OCI-LY7 (cell line): Measurements from ENCODE around the gene ABCA8.
"Not testable (repeated sequence)": the region's sequence is repeated elsewhere in the genome, so short reads cannot be mapped to it uniquely, and the experiment has no call there.

Experiments used
- EZH2phosphoT487 ChIP-seq: fragments of 200-600 bp; sonication (generic); IDR thresholded peaks from 2 replicates; pipeline ENCODE4 v1.6.1; 2018; ENCODE audit warnings: low read depth, borderline replicate concordance, mild to moderate bottlenecking, mixed run types, antibody characterized with exemption, low read length, moderate library complexity, mixed read lengths
- TF ChIP-seq, protein P1 (sequence below): fragments of 200-600 bp; sonication (generic); conservative IDR thresholded peaks from 2 replicates; pipeline ENCODE4 v1.5.1; 2014; ENCODE audit warnings: mild to moderate bottlenecking, antibody characterized with exemption, low read length, moderate library complexity, mixed read lengths

DNA sequence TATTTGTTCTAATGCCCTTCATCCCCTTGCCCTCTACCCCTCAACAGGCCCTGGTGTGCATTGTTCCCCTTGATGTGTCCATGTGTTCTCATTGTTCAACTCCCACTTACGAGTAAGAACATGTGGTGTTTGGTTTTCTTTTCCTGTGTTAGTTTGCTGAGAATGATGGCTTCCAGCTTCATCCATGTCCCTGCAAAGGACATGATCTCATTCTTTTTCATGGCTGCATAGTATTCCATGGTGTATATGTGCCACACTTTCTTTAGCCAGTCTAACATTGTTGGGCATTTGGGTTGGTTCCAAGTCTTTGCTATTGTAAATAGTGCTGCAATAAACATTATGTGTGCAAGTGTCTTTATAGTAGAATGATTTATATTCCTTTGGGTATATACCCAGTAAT is 7.3 kb downstream of the ABCA8 start:
- TF ChIP-seq, protein P1, sequence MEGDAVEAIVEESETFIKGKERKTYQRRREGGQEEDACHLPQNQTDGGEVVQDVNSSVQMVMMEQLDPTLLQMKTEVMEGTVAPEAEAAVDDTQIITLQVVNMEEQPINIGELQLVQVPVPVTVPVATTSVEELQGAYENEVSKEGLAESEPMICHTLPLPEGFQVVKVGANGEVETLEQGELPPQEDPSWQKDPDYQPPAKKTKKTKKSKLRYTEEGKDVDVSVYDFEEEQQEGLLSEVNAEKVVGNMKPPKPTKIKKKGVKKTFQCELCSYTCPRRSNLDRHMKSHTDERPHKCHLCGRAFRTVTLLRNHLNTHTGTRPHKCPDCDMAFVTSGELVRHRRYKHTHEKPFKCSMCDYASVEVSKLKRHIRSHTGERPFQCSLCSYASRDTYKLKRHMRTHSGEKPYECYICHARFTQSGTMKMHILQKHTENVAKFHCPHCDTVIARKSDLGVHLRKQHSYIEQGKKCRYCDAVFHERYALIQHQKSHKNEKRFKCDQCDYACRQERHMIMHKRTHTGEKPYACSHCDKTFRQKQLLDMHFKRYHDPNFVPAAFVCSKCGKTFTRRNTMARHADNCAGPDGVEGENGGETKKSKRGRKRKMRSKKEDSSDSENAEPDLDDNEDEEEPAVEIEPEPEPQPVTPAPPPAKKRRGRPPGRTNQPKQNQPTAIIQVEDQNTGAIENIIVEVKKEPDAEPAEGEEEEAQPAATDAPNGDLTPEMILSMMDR = not testable (repeated sequence)
- not testable (repeated sequence) for TF ChIP-seq EZH2phosphoT487
